Endothelial cell of umbilical vein (primary cell): ENCODE data around the gene KBTBD8. TPM values are rescaled to one million over a fixed set of nuclear protein-coding genes. Genes with fewer than 3 reads are reported as not detected.
A peak's percentile ranks its signal among the peaks of the same experiment; 100 is the strongest.

Experiments used
- BruUV-seq: library from RNA; stranded (reverse); fragments of 400-500 nt; replicated peaks from 2 replicates; lab custom pipeline; 2021; lab: Mats Ljungman, UMichigan
- CTCF ChIA-PET: fragments of 300-600, 350-600 bp; sonication (Branson Sonifier 250); formaldehyde crosslinking; loops from one replicate; lab custom pipeline; 2021; ENCODE audit warnings: antibody characterized with exemption, inconsistent platforms; lab: Charles Lee
- POLR2A ChIA-PET: fragments of 300-600, 350-600 bp; sonication (Branson Sonifier 250); formaldehyde crosslinking; loops from one replicate; lab custom pipeline; 2021; ENCODE audit warnings: antibody characterized with exemption, inconsistent platforms; lab: Charles Lee
- DNase-seq: peaks from one replicate; pipeline ENCODE4 v3.0.0-alpha.2; 2011; ENCODE audit warnings: low read depth, low spot score
- FAIRE-seq: peaks from 2 replicates; lab custom pipeline; 2011; peaks lifted over from hg19 to GRCh38; lab: Jason Lieb, UNC
- H2AFZ ChIP-seq: 2 replicates; pipeline ENCODE4 v1.6.0; 2012; ENCODE audit warnings: low read depth, low read length, control low read depth, inconsistent platforms
- H3K27ac ChIP-seq: 2 replicates; pipeline ENCODE4 v1.5.1; 2011; ENCODE audit warnings: low read depth, mild to moderate bottlenecking, control low read depth, low read length, moderate library complexity; ENCODE audit not compliant: insufficient read depth
- H3K27me3 ChIP-seq, 2 experiments: 2 replicates each; pipeline versions ENCODE4 v1.6.0 to v1.6.1; 2011; ENCODE audit warnings: low read length in 2 of 2, mixed read lengths in 1 of 2; ENCODE audit not compliant: control insufficient read depth in 2 of 2, insufficient read depth in 2 of 2
- H3K36me3 ChIP-seq, 2 experiments: 2 replicates in 1 of 2; 3 replicates in 1 of 2; pipeline ENCODE4 v1.5.1; 2011; ENCODE audit warnings: low read length in 2 of 2, mild to moderate bottlenecking in 1 of 2, moderate library complexity in 1 of 2; ENCODE audit not compliant: control insufficient read depth in 2 of 2, insufficient read depth in 2 of 2; ENCODE audit errors: extremely low read depth in 1 of 2
- H3K4me1 ChIP-seq: 3 replicates; pipeline ENCODE4 v1.5.1; 2011; ENCODE audit warnings: mild to moderate bottlenecking, low read length; ENCODE audit not compliant: control insufficient read depth, insufficient read depth; ENCODE audit errors: extremely low read depth
- H3K4me2 ChIP-seq: 2 replicates; pipeline ENCODE4 v1.6.1; 2011; ENCODE audit warnings: low read length, control low read depth, mixed read lengths; ENCODE audit not compliant: insufficient read depth
- H3K4me3 ChIP-seq, 3 experiments: fragments of 200-600 bp in 1 of 3; sonication (generic), shearing (Covaris generic) in 1 of 3; replicated peaks in 1 of 3; 2 replicates each; pipeline ENCODE4 v1.5.1; 2011 to 2016; ENCODE audit warnings: control low read depth in 3 of 3, low read length in 3 of 3, mild to moderate bottlenecking in 2 of 3, inconsistent platforms in 1 of 3, low read depth in 1 of 3, moderate library complexity in 1 of 3; ENCODE audit not compliant: insufficient read depth in 1 of 3
- H3K79me2 ChIP-seq: 2 replicates; pipeline ENCODE4 v1.6.0; 2012; ENCODE audit warnings: low read length, inconsistent platforms; ENCODE audit not compliant: control insufficient read depth, insufficient read depth
- H3K9ac ChIP-seq: replicated peaks from 2 replicates; pipeline ENCODE3; 2011; ENCODE audit warnings: low read length, control low read depth; ENCODE audit not compliant: insufficient read depth; ENCODE audit errors: extremely low read depth
- H3K9me1 ChIP-seq: replicated peaks from 3 replicates; pipeline ENCODE4 v1.6.0; 2011; ENCODE audit warnings: mild to moderate bottlenecking, low read length; ENCODE audit not compliant: control insufficient read depth, insufficient read depth; ENCODE audit errors: extremely low read depth
- H3K9me3 ChIP-seq: replicated peaks from 2 replicates; pipeline ENCODE4 v1.5.1; 2012; ENCODE audit warnings: low read length, inconsistent platforms; ENCODE audit not compliant: control insufficient read depth, insufficient read depth
- H4K20me1 ChIP-seq: replicated peaks from 2 replicates; pipeline ENCODE3; 2011; ENCODE audit warnings: mild to moderate bottlenecking, low read length; ENCODE audit not compliant: control insufficient read depth, insufficient read depth; ENCODE audit errors: extremely low read depth
- FOS ChIP-seq: IDR thresholded peaks from 2 replicates; pipeline ENCODE4 v1.6.1; 2011; ENCODE audit warnings: mild to moderate bottlenecking, low read length, moderate library complexity, borderline replicate concordance; ENCODE audit not compliant: insufficient read depth
- GATA2 ChIP-seq: IDR thresholded peaks from 2 replicates; pipeline ENCODE4 v1.7.0; 2011; ENCODE audit warnings: low read depth, mild to moderate bottlenecking, moderate library complexity, mixed read lengths, low read length; ENCODE audit not compliant: insufficient read length, insufficient read depth
- JUN ChIP-seq: IDR thresholded peaks from 2 replicates; pipeline ENCODE4 v1.6.1; 2011; ENCODE audit warnings: borderline replicate concordance, low read depth; ENCODE audit not compliant: insufficient read length, insufficient read depth
- POLR2A ChIP-seq: IDR thresholded peaks from 2 replicates; pipeline ENCODE4 v1.6.1; 2012; ENCODE audit warnings: low read depth, mild to moderate bottlenecking, control low read depth, low read length
- POLR2AphosphoS5 ChIP-seq: IDR thresholded peaks from 2 replicates; pipeline ENCODE4 v1.6.1; 2012; ENCODE audit warnings: low read depth, mild to moderate bottlenecking, control low read depth, low read length, moderate library complexity; ENCODE audit not compliant: insufficient read depth
- dilution Hi-C: fragments of 300-500 bp; cut with MboI; formaldehyde crosslinking; loops from one replicate; pipeline ENCODE4 v1.15.0; 2019; ENCODE audit warnings: low sequenced_read_pairs; ENCODE audit not compliant: extremely low pct_ligation_motif_present
- intact Hi-C: fragments of 100-400 bp; cut with micrococcal nuclease; formaldehyde crosslinking; loops from one replicate; pipeline ENCODE4 v1.10.0; 2022
- polyA plus RNA-seq, 4 experiments: library from polyadenylated mRNA; depleted of rRNA in 3 of 4; stranded (reverse) in 3 of 4; unstranded in 1 of 4; fragments of >200 nt; gene quantifications; 2 replicates each; pipeline versions ENCODE4 v1.2.1 to v1.2.3, GENCODE V29; 2011 to 2012; ENCODE audit warnings: missing spikeins in 1 of 4
- total RNA-seq: library from RNA; stranded (reverse); gene quantifications from 2 replicates; pipeline ENCODE4 v1.2.3, GENCODE V29; 2021
- TF ChIP-seq, protein P1 (sequence below), 2 donors: IDR thresholded peaks; 1 replicate in 1 of 2; 2 replicates in 1 of 2; pipeline ENCODE4 v1.5.1; 2011; ENCODE audit warnings: low read length in 2 of 2, mild to moderate bottlenecking in 2 of 2, moderate library complexity in 2 of 2, control low read depth in 1 of 2, inconsistent platforms in 1 of 2, low read depth in 1 of 2; ENCODE audit not compliant: insufficient read depth in 1 of 2; ENCODE audit errors: extremely low read depth in 1 of 2

KBTBD8 gene
- total and polyA plus RNA-seq, 2 donors (not counting 3 experiments of a cell fraction or from before 2014, with no cell fraction given): 0.26 to 1.1 TPM

DNA sequence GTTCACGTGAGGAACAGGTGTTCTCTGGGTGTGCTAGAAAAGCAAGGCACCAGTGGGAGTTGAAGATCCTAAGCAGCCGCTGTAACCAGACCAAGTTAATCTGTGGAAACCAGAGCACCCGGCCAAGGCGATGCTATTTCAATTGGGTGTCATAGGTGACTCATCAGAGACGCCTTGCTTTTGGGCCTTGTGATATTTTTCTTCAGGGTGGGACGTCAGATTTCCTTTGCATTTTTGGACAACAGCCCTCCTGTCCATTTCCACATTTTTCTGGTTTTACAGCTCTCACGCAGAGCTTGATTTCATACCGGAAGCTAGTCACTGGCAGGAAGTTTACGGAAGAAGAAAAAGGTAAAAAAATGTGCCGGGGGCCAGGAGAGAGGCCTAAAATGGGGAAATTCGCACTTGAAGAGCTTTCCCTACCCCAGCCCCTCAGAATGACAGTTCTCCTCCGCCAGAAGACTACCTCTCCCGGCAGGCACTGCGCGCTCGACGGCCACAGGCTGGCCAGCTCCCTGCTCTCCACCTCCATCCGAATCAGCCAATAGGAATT is 471 bp upstream of the KBTBD8 start:
- Histone ChIP-seq H3K79me2 (peaks cover 2% of the 10 kb centered on the region), H3K9me3 (no peaks in the 10 kb centered on the region), H2AFZ (peak overlapping the region; percentile 89), H3K4me1 (peaks cover 17% of the 10 kb centered on the region), H3K4me3 (peak overlapping the region; percentile 19 to 51 (median 22)), H3K9me1 (no peaks in the 10 kb centered on the region), H4K20me1 (no peaks in the 10 kb centered on the region), H3K27me3 (peaks cover 0 to 15% of the 10 kb centered on the region in 2 experiments), H3K9ac (peak overlapping the region; percentile 25), H3K27ac (peak overlapping the region; percentile 19), H3K4me2 (peak overlapping the region; percentile 95), H3K36me3 (no peaks in the 10 kb centered on the region)
- POLR2A ChIA-PET: interaction anchor here (0.7 to 0.9 kb wide), 3 partner anchors 25 to 1880 kb away, joined by 3 to 6 read pairs (median 3); no protein-coding TSS in a partner anchor
- DNase-seq: no peak
- dilution Hi-C loops: no loop called here
- intact Hi-C loops: loop anchor here (1.0 to 2.0 kb wide), 6 partner anchors 25 to 525 kb away; partner anchors contain the start of gene LRIG1
- TF ChIP-seq JUN (peak; percentile 48), POLR2AphosphoS5 (no peak)
- CTCF ChIA-PET: interaction anchor here (1.0 to 2.2 kb wide), 9 partner anchors 9 to 1878 kb away, joined by 3 to 22 read pairs (median 5); no protein-coding TSS in a partner anchor
- FAIRE-seq: no peak
- BruUV-seq: TSS peak; percentile 45

DNA sequence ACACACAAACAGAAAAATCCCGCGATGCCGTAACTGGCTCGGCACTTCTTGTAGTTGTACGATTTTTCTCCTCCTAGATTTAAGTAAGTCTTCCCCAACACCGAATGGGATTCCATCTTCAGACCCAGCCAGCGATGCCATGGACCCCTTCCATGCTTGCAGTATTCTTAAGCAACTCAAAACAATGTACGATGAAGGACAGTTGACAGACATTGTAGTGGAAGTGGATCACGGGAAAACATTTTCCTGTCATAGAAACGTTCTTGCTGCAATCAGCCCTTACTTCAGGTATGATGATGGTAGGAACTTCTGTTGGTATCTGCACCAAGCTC is 763 bp downstream of the KBTBD8 start:
- H3K27me3 ChIP-seq: peaks cover 0 to 13% of the 10 kb centered on the region in 2 experiments
- peak overlapping the region; percentile 35 for H3K27ac ChIP-seq
- peak; percentile 28 for FAIRE-seq
- POLR2A ChIA-PET: no interaction called here
- H3K36me3 ChIP-seq: peaks cover 0 to 8% of the 10 kb centered on the region in 2 experiments
- H3K4me1 ChIP-seq: peaks cover 17% of the 10 kb centered on the region
- H3K79me2 ChIP-seq: peaks cover 2% of the 10 kb centered on the region
- peak overlapping the region; percentile 65 for H3K9ac ChIP-seq
- peak overlapping the region; percentile 98 for H3K4me2 ChIP-seq
- intact Hi-C loops: loop anchor here (1.0 to 2.0 kb wide), 6 partner anchors 27 to 526 kb away; partner anchors contain the start of gene LRIG1
- H4K20me1 ChIP-seq: no peaks in the 10 kb centered on the region
- TSS peak; percentile 53 for BruUV-seq
- H3K9me1 ChIP-seq: no peaks in the 10 kb centered on the region
- H3K4me3 ChIP-seq: peak overlapping the region; percentile 76 to 93 (median 82)
- peak; percentile 51 for DNase-seq
- no peak for TF ChIP-seq GATA2
- TF ChIP-seq POLR2A: no peak
- TF ChIP-seq, protein P1, sequence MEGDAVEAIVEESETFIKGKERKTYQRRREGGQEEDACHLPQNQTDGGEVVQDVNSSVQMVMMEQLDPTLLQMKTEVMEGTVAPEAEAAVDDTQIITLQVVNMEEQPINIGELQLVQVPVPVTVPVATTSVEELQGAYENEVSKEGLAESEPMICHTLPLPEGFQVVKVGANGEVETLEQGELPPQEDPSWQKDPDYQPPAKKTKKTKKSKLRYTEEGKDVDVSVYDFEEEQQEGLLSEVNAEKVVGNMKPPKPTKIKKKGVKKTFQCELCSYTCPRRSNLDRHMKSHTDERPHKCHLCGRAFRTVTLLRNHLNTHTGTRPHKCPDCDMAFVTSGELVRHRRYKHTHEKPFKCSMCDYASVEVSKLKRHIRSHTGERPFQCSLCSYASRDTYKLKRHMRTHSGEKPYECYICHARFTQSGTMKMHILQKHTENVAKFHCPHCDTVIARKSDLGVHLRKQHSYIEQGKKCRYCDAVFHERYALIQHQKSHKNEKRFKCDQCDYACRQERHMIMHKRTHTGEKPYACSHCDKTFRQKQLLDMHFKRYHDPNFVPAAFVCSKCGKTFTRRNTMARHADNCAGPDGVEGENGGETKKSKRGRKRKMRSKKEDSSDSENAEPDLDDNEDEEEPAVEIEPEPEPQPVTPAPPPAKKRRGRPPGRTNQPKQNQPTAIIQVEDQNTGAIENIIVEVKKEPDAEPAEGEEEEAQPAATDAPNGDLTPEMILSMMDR (IDR thresholded peaks at IDR 0.05; ENCODE audit: extremely low read depth in 1 of 2, insufficient read depth in 1 of 2, low read depth in 1 of 2, low read length in 2 of 2): no peak
- TF ChIP-seq FOS: no peak
- H3K9me3 ChIP-seq: no peaks in the 10 kb centered on the region
- H2AFZ ChIP-seq: peak overlapping the region; percentile 97
- dilution Hi-C loops: no loop called here
- CTCF ChIA-PET: interaction anchor here (1.3 to 2.2 kb wide), 5 partner anchors 27 to 1877 kb away, joined by 4 to 22 read pairs (median 5); no protein-coding TSS in a partner anchor
